ENCODE measurements around the gene ZNF736. TPM values are rescaled to one million over a fixed set of nuclear protein-coding genes. Genes with fewer than 3 reads are reported as not detected.
"Not testable (repeated sequence)": the region's sequence is repeated elsewhere in the genome, so short reads cannot be mapped to it uniquely, and the experiment has no call there.

ZNF736 gene
- 1.1 TPM for polyA plus RNA-seq (2012; ENCODE audit: insufficient read depth, insufficient read length)

DNA sequence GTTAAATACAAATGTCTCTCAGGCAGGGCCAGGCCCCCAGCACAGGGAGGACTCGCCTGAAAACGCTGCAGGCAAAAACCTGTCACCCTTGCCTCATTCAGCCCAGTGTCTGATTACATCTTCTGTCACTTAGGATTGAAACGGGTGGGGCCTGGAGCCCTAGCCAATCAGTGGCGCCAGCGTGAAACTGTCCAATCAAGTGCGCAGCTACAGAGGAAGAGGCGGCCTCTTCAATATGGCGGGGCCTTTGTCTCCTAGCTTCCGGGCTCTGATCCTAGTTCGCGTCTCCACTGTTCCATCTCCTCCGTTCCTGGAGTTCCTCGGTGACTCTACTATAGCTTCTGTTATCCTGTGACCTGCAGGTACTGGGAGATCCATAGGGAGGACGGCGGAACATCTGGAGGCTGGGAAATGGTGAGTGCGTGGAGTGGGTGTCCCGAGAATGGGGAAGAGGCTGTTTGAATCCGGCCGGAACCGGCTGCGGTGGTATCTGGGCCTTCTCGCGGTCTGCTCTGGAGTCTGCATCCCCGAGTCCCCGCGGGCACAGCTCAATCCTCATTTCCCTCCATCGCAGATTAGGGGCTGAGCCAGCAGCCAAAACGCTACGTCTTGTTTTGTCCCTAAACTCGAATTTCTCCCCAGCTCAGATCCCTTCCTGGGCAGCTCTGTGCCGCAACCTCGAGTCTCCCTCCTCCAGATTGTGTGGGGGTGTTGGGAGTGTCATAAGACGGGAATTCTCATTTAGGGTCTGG is at the start of gene ZNF736:
TSS of gene ZNF736 (plus strand) at position 222 of the 752 bp plus-strand sequence. CDS start at position 412, 190 bp downstream.
- H3K4me3 ChIP-seq (ENCODE audit: low read length), result peak within 1 kb of the TSS; percentile 96

GRCh38 chr7:64266341-64266919 is 47.3 kb upstream of the ZNF736 start:
- H3K4me3 ChIP-seq (ENCODE audit: low read length), result no peak overlapping the region
- DNase-seq (ENCODE audit: low read depth, low spot score), result no peak

More for the DNA sequence above, at the start of gene ZNF736:
- peak; percentile 95 for DNase-seq (ENCODE audit: low read depth, low spot score)

DNA sequence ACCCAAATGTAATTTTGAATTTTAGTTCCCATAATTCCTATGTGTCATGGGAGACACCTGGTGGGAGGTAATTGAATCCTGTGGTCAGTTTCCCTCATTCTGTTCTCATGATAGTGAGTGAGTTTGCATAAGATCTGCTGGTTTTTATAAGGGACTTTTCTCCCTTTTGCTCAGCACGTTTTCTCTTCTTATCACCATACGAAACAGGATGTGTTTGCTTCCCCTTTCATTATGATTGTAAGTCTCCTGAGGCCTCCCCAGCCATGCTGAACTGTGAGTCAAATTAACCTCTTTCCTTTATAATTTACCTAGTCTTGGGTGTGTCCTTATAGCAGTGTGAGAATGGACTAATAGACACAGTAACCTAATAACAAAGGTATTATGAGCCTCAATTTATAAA is 36.1 kb upstream of the ZNF736 start:
- DNase-seq (ENCODE audit: low read depth, low spot score), result no peak
- no peak overlapping the region for H3K4me3 ChIP-seq (ENCODE audit: low read length)

- DNase-seq (ENCODE audit: low read depth, low spot score), result no peak
- no peak overlapping the region for H3K4me3 ChIP-seq (ENCODE audit: low read length)
These were observed 18.9 kb upstream of the ZNF736 start for GRCh38 chr7:64294701-64295420.

- H3K4me3 ChIP-seq (ENCODE audit: low read length); DNase-seq (ENCODE audit: low read depth, low spot score): not testable (repeated sequence)
These were observed 16.3 kb upstream of the ZNF736 start for GRCh38 chr7:64297418-64297817.

DNA sequence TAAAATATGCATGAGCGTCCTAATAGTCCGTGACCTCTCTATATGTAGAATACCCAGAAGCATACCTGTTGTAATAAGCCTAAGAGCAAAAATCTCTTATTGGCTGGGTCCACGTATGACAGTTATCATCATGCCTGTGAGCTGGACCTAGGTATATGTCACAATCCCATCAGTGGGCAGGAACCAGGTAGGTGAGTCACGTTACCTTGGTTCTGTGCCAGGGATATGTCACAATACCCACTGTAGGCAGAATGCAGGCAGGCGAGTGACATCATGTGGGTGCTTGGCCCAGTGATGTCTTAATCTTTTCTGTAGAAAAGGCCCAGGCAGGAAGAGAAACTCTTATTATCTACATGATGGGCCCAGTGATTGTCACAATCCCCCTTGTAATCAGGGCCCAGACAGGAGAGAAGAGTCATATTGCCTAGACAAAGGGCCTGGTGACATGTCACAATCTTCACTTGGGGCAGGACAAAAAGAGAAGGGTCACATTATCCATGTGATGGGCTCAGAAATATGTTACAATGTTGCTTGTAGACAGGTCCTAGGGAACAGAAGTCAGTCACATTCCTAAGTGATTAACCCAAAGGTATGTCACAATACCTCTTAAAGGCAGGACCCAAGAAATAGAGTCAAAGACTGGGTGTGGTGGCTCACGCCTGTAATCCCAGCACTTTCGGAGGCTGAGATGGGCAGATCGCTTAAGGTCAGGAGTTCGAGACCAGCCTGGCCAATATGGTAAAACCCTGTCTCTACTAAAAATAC is 12.9 kb upstream of the ZNF736 start:
- H3K4me3 ChIP-seq (ENCODE audit: low read length), result no peak overlapping the region
- DNase-seq (ENCODE audit: low read depth, low spot score), result no peak

DNA sequence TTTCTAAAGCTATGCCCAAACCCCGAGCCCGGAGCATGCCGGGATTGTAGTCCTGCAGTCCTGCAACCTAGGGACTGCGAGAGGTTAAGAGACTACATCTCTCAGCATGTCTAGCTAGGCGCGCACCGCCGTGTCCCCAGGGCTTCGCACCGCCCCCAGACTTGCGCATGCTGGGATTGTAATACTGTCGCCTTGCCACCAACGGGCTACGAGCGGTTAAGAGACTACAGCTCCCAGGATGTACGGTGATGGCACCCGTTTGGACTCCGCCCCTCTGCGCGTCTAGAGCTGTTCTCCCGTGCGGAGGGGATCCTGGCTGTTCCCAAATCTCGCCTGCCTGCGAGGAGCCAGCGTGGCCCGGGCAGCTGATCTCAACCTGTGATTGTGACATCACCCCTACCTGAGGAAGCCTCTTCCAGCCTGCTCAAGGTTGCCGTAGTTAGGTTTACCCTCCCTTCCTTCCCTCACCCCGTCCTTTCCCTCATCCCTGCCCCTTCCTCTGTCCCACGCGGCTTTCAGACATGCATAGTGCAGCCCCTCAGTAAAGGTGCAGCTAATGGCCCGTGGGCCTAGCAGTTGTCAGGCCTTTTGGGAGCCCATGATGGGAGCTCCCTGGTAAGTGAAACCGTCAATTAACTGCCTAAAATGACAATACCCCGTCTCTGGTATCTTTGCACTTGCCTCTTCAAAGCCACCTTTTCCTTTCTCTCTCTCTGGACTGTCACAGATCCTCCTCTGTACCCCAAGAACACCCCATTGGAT is 6.3 kb upstream of the ZNF736 start:
- DNase-seq (ENCODE audit: low read depth, low spot score), result no peak
- H3K4me3 ChIP-seq (ENCODE audit: low read length), result no peak overlapping the region

GRCh38 chr7:64308016-64308270 is 5.8 kb upstream of the ZNF736 start:
- no peak overlapping the region for H3K4me3 ChIP-seq (ENCODE audit: low read length)
- no peak for DNase-seq (ENCODE audit: low read depth, low spot score)

DNA sequence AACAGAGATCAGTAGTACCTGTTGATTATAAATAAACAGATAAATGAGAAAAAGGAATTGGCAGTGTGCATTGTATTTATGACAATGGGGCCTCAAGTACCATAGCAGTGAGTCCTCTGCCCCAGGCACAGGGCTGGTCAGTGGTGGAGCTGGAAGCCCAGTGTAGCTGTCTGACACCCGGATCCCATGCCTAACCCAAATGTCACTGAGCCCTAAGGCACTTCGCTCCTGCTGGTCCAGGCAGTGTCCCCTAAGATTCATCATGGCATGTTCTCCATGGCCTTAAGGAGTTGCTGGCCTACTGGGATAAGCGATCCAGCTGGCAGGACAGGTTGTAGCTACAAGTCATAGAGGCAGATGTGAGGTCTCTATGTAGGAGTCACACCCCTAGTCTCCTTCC is 3.3 kb upstream of the ZNF736 start:
- no peak for DNase-seq (ENCODE audit: low read depth, low spot score)
- H3K4me3 ChIP-seq (ENCODE audit: low read length), result no peak overlapping the region

GRCh38 chr7:64312826-64313225 is 935 bp upstream of the ZNF736 start:
- no peak for DNase-seq (ENCODE audit: low read depth, low spot score)
- no peak overlapping the region for H3K4me3 ChIP-seq (ENCODE audit: low read length)

DNA sequence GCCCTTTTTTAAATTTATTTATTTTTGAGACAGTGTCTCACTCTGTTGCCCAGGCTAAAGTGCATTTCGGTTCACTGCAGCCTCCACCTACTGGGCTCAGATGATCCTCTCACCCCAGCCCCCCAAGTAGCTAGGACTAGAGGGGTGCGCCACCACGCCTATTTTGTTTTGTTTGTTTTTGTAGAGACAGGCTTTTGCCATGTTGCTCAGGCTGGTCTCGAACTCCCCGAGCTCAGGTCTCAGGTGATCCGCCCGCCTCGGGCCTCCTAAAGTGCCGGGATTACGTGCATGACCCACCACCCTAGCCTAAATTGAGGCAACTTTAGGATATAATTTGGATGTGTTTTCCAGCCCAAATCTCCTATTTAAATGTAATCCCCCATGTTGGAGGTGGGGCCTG is 805 bp downstream of the ZNF736 start:
- peak overlapping the region; percentile 96 for H3K4me3 ChIP-seq (ENCODE audit: low read length)
- no peak for DNase-seq (ENCODE audit: low read depth, low spot score)

- DNase-seq (ENCODE audit: low read depth, low spot score); H3K4me3 ChIP-seq (ENCODE audit: low read length): not testable (repeated sequence)
These were observed 2.4 kb downstream of the ZNF736 start for GRCh38 chr7:64316031-64316742.

- H3K4me3 ChIP-seq (ENCODE audit: low read length), result no peak overlapping the region
- DNase-seq (ENCODE audit: low read depth, low spot score), result no peak
These were observed 7.1 kb downstream of the ZNF736 start for GRCh38 chr7:64320547-64321513.

DNA sequence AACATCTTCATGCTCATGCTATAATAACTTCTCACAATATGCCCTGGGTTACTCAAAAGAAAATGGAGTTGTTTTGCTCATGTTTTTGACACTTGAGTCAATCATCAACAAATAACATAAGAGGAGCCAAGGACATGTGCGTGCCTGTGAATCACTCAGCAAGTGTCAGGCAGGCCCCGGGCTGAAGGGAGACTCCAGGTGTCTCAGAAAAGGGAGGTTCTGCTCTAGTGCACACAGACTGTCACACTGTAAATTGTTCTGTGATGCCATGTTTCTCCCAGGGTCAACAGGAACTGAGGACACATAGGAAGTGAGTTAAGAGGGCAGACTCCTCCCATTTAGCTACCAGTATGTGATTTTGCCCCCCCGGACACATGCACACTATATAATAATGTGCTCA is 10.4 kb downstream of the ZNF736 start:
- DNase-seq (ENCODE audit: low read depth, low spot score); H3K4me3 ChIP-seq (ENCODE audit: low read length): not testable (repeated sequence)

DNA sequence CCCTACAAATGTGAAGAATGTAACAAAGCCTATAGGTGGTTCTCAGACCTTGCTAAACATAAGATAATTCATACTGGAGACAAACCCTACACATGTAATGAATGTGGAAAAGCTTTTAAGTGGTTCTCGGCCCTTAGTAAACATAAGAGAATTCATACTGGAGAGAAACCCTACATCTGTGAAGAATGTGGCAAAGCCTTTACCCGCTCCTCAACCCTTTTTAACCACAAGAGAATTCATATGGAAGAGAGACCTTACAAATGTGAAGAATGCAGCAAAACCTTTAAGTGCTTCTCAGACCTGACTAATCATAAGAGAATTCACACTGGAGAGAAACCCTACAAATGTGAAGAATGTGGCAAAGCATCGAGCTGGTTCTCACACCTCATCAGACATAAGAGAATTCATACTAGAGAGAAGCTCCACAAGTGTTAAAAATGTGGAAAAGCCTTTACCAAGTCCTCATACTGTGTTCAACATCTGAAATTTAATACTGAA is 35.0 kb downstream of the ZNF736 start:
- not testable (repeated sequence) for H3K4me3 ChIP-seq (ENCODE audit: low read length); DNase-seq (ENCODE audit: low read depth, low spot score)

GRCh38 chr7:64359543-64359942 is 45.8 kb downstream of the ZNF736 start:
- no peak overlapping the region for H3K4me3 ChIP-seq (ENCODE audit: low read length)
- DNase-seq (ENCODE audit: low read depth, low spot score), result no peak

GRCh38 chr7:64371116-64371515 is 57.4 kb downstream of the ZNF736 start:
- no peak for DNase-seq (ENCODE audit: low read depth, low spot score)
- H3K4me3 ChIP-seq (ENCODE audit: low read length), result no peak overlapping the region

All from Jurkat, Clone E6-1 (cell line).